Vagina (tissue), 2 donors: Measurements from ENCODE around the gene GPR137B.

Experiments used
- CTCF ChIP-seq, 3 experiments: fragments of 450-650 bp in 2 of 3; fragments of 200-600 bp in 1 of 3; sonication (generic) in 1 of 3; IDR thresholded peaks; one replicate each; pipeline ENCODE4 v1.5.1; 2017 to 2019; ENCODE audit warnings: antibody characterized with exemption in 3 of 3, mild to moderate bottlenecking in 2 of 3, moderate library complexity in 2 of 3
- POLR2A ChIP-seq, 2 donors: fragments of 450-650 bp; IDR thresholded peaks; one replicate each; pipeline ENCODE4 v1.6.1; 2017; ENCODE audit warnings: antibody characterized with exemption in 2 of 2, mild to moderate bottlenecking in 2 of 2, moderate library complexity in 2 of 2
- POLR2AphosphoS5 ChIP-seq, 2 donors: sonication (generic); formaldehyde crosslinking; IDR thresholded peaks; one replicate each; pipeline ENCODE4 v1.9.0; 2017; ENCODE audit warnings: antibody characterized with exemption in 2 of 2, mild to moderate bottlenecking in 2 of 2, low read depth in 1 of 2; ENCODE audit not compliant: insufficient read depth in 1 of 2

GRCh38 chr1:236160540-236161127 is 18.3 kb downstream of the GPR137B start:
- no peak for TF ChIP-seq CTCF (IDR thresholded peaks at IDR 0.05)
- no peak for TF ChIP-seq POLR2A (IDR thresholded peaks at IDR 0.05)
- TF ChIP-seq POLR2AphosphoS5 (IDR thresholded peaks at IDR 0.05; ENCODE audit: insufficient read depth in 1 of 2, low read depth in 1 of 2), result no peak
